ENCODE measurements around the gene MSN.
"Not testable (repeated sequence)": the region's sequence is repeated elsewhere in the genome, so short reads cannot be mapped to it uniquely, and the experiment has no call there.

MSN gene

DNA sequence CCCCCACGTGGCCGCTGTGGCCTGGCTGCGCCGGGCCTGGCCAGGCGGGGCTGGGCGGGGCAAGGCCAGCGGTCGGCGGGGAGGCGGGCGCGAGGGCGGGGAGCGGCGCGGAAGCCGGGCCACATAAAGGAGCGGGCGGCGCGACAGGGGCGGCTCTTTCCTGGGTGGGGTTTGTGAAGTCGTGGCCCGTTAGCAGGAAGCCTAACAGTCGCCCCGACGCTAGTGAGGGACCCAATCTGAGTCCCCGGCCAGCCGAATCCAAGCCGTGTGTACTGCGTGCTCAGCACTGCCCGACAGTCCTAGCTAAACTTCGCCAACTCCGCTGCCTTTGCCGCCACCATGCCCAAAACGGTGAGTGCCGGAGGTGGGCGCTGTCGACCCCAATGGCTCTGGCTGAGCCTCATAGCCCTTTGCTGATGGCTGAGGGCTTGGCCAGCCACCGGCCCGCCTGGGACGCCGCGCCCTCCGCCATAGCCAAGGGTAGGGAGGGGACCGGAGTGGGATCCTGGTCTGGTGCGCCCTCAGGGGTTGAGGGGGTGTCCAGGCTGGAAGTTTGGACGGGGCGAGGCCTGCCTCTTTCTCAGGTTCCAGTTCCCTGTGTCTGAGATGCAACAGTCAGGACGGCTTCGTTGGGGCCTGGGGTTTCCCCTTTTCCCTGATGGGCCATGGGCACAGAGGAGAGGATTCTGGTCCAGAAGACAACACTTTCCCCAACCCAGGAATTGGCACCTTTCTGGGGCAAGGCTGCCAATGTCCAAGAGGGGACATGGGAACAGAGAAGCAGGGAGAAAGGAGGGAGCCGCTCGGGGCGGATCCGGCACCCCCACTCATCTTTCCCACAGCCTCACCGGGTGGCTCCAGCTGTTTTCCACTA, at the start of gene MSN:
MSN (plus strand) TSS at position 152 of the 874 bp plus-strand sequence; CDS start at position 340, 188 bp downstream.
- DNase-seq = peak; percentile 77

DNA sequence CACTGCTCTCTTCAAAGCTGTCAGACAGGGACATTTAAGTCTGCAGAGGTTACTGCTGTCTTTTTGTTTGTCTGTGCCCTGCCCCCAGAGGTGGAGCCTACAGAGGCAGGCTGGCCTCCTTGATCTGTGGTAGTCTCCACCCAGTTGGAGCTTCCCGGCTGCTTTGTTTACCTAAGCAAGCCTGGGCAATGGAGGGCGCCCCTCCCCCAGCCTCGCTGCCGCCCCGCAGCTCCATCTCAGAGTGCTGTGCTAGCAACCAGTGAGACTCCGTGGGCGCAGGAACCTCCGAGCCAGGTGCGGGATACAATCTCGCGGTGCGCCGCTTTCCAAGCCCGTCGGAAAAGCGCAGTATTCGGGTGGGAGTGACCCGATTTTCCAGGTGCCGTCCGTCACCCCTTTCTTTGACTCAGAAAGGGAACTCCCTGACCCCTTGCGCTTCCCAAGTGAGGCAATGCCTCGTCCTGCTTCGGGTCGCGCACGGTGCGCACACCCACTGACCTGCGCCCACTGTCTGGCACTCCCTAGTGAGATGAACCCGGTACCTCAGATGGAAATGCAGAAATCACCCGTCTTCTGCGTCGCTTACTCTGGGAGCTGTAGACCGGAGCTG, 47.3 kb upstream of the MSN start:
- not testable (repeated sequence) for DNase-seq

DNA sequence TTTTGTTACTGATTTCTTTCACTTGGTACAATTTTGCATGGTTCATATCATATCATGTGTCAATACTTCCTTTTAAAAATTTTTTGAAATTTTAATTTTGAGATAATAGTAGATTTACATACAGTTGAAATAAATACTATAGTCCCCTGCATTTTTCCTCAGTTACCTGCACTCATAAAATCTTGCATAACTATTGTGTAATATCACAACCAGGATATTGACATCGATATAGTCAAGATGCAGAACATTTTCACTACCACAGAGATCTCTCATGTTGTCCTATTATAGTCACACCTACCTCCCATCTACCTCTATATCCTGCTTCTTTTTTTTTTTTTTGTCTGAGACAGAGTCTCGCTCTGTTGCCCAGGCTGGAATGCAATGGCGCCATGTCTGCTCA, 36.7 kb upstream of the MSN start:
- DNase-seq = no peak

DNA sequence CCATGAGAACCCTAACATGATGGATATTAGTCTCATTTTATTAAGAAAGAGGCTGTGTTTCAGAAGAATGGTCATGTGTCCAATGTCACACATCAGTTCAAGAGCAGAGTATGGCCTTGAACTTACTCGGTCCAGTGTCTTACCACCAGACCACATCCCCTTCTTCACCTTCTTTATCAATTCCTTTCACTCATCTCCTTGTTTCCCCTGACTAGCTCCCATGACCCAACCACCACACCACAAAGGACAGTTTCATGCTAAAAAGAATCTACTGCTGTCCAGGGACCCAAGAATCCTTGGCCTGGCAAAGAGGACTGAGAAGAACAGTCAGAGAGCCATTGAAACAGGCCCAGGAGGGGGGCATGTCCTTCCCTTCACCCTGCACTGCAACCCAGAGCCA, 33.6 kb upstream of the MSN start:
- DNase-seq = no peak

DNA sequence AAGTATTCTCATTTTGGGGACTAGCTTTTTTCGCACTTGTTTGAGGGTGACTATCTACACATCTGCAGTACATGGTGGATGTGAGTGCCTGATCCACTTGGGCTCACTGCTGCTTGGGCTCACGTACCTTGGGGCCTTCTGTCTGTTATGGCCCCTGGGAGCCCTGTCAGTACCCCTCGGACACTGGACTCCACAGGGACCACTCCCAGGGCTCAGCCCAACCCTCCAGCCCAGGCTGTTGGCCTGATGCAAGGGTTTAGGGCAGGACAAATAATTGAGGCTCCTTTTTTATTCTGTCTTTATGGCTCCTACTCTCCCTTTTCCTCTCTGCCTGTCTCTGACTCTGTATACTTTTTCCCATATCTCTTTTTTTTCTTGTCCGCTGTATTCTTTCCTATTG, 32.7 kb upstream of the MSN start:
- DNase-seq = no peak

DNA sequence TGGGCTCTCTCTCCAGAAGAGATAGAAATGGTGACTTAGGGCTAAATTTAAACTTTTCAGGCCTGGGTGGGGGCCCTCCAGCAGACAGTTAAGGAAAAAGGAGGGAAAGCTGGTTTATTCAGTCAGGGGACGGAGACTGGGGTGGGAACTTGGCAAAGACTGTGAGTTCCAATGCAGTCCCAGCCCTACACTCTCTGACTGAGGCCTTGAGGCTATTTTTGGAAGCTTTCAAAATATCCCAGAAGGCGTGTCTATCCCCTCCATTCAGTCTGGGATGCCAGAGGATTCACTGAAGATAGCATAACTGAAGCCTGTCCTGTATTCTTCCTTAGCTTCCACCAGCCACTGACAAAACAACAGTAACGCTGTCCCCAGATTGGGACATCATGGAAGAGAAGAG, 32.1 kb upstream of the MSN start:
- DNase-seq = peak; percentile 63

DNA sequence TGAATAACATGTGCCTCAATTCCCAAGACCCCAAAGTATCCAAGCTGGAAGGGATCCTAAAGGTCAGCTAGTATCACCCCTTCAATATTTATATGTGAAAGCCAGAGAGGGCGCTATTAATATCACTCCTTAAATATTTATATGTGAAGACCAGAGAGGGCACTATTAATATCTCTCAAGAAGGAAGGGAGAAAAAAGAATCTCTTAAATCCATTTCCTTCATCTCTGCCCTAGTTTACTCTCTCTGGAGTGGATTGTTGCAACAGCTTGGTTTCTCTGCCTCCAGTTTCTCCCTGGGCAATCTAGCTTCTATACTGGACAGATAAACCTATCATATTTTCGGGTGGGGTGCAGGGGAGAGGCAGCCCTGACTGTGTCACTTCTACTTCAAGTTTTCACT, 31.6 kb upstream of the MSN start:
- DNase-seq = no peak

DNA sequence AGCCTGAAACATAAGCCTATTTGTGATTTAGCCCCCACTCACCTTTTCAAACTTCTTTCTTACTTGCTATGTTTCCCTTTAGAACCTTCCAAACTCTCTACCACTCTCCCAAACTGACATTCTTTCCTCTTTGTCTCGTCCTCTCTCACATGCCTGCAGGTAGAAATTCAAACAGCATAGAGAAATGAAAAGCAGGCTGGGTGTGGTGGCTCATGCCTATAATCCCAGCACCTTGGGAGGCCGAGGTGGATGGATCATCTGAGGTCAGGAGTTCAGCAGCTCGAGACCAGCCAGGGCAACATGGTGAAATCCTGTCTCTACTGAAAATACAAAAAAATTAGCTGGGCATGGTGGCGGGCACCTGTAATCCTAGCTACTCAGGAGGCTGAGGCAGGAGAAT, 31.2 kb upstream of the MSN start:
- not testable (repeated sequence) for DNase-seq

DNA sequence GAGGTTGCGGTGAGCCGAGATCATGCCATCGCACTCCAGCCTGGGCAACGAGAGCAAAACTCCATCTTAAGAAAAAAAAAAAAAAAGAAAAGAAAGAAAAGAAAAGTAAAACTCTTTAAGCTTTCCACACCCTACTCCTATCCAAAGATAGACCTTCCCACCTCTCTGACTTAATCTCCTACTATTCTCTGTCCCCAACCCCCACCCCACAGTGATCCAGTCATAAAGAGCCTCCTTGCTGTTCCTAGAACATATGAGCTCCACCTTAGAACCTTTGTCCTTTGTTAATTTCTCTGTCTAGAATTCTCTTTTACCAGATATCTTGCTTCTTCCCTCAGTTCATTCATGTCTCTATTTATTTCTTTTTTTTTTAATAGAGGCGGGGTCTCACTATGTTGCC, 30.1 kb upstream of the MSN start:
- DNase-seq = no peak

DNA sequence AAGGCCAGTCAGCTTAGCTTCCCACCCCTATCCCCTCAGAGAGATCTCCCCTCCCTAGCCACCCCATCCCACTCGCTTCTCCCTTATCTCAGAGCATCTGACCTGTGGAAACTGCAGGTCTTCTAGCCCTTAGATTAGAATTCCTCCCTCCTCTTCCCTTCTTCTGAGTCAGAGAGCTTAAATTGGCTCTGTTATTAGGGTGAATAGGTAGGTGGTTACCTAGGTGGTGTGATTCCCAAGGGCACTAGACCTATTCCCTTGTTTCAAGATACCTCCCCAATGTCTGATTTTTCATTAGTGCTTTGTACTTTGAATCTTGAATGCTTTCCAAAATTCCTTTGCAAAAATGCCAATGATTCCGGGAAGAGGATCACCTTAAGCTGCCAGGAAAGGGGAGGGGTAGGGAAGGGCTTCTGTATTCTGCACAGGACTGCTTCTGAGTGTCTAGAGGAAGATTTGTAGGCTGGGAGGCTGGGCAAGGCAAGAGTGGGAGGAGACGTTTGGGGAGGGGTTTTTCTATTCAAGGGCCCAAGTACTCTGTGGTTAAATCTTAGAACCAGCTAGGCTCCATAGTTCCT, 24.5 kb upstream of the MSN start:
- DNase-seq = peak; percentile 17

DNA sequence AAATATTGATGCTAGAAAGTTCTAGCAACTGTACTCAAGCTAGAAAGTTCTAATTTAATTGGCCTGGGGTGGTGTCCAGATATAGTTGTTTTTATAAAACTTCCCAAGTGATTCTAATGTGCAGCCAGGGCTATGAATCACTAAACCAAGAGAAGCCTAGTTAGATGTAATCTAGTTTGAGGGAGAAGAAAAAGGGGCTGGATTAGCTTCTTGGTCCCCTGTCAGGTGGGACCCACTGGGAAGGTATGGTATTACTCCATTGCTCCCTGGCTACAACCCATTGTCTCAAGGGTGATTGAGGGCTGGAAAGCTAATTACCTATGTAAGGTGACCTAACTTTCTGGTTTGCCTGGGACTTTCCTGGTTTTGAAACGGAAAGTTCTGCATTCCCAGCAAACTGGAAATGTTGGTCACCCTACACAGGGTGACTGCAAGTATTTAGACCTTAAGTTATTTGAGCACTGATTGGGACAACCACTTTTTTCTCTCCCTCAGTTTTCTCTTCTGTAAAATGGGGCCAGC, 23.9 kb upstream of the MSN start:
- DNase-seq = no peak

DNA sequence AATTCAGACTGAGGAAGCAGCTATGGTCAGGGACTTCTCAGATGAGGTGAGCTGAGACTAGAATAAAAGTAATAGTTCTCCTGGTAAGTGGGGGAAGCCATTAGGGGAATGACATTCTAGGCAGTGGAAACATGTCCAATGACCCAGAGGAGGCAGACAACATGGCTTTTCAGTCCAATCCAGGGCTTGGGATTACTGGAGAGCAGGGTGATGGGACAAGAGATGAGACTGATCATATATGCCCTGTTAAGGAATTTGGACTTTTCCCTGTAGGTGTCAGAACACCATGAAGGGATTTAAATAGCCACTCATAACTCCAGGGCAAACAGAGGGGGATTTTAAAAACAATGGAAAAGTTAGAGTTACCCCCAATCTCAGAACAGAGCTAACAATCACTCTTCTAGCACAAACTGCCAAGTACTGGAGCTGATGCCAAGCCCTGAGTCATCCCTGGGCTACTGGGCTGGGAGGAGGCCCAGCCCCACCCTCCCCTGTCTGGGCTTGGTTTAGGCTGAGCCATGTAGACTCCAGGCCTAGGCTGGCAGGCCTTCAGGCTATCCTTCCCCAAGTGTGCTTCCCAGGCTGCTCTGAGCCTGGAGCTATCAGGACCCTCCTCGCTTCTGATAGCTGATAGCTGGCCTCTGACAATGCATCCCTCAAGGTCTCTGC, 22.7 kb upstream of the MSN start:
- peak; percentile 80 for DNase-seq

DNA sequence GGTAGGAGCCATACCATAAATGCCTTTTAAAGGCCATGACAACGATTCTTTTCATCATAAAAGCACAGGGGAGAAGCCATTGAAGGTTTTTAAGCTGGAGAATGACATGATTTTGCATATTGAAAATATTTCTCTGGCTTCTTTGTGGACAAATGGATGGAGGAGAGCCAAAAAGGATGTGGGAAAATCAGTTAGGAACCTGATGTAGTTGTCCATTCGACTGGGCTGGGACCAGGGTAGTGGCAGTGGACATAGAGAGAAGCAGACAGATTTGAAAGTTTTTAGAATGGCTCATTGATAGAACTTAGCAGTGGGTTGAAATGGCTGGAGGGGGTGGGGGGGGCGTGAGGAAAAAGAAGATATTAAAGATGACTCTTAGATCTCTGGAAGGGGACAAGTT, 19.7 kb upstream of the MSN start:
- DNase-seq = no peak

DNA sequence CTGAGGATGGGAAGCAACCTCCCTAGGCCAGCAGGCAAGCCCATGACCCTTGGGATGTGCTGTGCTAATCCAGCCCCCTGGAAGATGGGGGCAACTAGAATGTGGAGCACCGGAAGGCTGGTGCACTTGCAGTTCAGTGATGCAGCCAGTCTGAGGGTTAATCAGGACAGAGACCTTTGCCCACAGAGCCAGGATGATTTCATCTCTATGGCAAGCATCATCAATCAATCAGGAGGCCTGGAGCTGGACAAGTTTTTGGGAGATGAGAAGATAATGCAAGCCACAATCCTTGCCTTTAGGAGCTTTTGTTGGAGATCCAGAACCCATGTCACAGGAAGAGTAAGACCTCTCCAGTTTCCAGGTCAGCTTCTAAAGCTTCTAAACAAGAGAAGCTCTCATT, 15.4 kb upstream of the MSN start:
- no peak for DNase-seq

DNA sequence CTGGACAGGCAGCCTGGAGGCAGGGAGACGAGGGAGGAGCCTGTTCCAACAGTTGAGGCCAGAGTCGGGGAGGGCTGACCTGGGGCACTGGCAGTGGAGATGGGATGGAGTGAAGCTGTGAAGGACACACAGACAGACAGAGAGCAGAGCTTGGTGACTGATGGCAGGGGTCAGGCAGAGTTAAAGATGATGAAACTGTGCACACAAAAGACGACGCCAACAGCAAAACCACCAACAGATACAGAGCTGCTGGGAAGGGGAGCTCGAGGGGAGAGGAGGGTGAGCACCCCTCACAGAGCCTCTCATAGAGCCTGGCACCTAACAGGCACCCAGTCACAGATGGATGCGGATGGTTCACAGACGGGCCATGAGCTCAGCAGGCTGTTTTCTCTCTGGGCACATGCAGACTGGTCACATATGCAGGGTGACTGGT, 10.4 kb upstream of the MSN start:
- not testable (repeated sequence) for DNase-seq

DNA sequence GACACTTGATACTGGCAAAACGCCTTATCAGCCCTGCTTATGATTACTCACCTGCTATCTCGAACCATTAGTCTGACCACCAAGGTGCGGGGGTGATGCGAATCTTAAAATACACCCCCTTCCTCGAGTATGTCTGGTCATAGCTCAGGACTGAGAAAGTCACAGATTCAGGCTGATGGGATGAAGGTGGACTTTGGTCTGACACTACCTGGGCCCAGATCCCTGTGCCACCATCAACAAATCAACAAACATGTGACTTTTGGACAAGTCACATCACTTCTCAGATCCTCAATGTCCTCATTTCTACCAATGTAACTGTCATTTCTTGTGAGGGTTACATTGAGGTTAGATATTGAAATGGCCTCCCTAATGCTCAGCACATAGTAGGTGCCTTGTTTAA, 9.8 kb upstream of the MSN start:
- no peak for DNase-seq

DNA sequence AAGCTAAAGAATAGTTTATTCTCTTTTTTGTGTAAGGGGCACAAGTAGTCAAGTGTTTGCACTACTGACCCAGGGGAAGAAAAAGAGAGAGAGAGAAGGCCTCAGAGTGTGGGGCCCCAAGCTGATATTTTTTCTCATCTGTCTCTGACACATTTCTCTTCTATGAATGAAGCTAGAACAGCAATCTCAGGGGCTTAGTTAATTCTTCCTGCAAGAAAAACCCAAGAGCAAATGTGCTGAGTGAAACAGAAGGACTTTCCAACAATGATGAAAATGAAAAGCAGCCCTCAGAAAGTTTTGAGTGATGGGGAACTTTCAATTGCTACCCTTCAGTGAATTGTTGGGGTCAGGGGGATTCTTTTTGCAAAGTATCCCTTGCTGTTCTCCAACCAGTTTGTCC, 9.2 kb upstream of the MSN start:
- no peak for DNase-seq

DNA sequence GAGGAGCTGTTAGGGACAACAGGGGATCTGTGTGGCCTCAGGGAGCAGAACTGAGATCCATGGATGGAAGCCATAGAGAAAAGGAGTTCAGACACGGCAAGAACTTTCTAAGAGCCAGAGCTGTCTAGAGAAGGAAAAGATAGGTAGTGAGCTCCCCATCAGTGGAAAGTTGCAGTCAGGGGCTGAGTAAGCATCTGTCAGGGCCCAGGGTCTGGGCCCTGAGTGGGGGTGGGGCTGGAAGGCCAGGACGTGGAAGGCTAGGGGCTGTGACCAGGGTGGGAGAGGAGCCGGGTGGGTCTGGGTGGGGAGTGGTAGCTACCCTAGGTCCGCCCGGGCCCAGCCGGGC, 324 bp upstream of the MSN start:
- DNase-seq = no peak

DNA sequence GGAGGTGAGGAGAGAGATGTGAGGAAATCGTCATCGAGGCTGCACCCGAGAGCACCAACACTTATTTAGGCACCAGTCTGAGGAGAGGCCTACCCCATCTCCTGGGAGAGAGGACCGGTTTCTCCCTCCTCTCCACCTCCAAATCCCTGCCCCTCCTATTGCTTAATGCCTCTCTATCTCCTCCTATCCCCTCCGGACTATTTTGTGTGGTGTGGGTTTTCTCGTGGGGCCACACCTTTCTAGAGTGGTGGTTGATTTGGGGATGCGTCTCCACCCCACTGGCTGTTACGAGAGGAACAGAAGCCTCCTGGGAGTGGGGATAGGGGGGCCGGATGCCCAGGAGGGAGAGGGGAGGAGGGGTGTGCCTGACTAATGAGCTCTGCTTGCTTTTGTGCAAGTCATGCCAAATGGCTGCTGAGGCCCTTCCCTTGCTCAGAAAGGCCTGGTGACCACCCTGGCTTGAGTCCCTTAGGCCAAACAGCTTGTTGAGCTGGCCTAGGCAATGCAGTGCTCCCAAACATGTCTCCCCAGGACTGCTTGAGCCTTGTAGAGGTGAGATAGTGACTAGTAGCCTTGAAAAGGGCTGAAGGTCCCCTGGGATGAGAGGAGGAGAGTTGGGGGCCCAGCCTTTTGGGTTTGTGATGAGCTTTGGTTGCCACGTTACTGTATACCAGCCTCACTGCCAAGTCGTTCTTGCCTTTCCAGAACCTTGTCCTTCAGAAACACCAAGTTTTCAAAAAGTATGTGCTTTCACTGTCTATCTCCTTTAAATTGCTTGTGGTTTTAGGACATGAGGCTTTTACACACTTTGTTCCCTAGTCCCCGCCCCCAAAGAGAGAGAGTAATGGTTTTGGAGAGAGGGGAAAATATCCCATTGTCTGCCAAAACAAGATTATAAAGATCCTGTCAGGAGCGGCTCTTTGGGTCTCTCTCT, 1.2 kb downstream of the MSN start:
- peak; percentile 57 for DNase-seq

DNA sequence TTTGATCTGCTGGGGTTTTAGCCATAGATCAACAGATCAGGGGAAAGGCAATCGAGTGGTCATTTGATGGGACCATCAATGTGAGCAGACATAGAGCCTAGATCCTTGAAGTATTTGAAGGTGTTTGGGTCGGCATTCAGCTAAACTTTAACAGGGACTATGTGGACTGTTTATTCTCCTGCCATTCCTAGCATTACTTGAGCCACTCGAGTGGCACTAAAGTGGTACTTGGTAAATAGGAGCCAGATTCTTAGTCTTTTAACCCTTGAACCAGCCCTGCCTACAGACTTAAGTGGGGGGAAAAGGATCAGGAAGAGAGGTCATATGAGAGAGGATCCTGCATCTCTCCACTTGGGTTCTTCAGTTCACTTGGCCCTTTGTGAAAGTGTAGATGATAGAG, 3.8 kb downstream of the MSN start:
- DNase-seq = no peak

DNA sequence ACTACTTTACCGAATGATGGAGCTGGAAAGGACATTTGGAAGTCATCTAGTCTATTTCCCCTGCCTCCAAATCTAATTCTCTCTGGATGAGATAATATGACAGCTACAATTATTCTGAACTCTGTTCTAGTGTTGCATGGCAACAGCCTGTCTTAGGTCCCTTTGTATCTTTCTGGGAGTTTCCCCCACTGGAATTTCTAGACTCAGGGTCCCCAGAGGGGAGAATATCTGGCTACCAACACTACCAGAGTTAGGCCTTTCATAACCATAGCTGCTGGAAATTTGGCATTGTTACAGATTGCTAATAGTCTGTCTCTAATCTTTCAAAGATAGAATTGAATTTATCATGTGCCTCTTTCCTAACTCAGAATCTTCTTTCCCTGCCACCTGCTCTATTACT, 4.5 kb downstream of the MSN start:
- DNase-seq = no peak

DNA sequence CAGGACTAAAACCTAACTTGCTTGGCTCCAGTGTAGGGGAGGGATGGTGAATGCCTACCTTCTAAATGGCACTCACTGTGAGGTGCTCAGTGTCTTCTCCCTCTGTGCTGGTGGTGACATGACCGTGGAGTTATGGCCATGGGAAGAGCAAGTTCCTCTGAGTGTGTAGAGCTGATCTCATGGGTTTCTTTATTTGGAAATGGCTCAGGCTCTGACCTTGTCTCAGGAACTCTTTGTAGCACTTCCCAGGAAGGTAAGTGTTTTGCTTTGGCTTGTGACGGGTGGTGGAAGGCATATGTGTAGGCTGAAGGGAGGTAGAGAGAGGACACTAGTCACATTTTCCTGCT, 6.4 kb downstream of the MSN start:
- DNase-seq = no peak

Measured in right hindlimb (tissue), 1 donor.